HEK293T (cell line): ENCODE data around the gene MAST2.

Source experiments
- BHLHE40 ChIP-seq: fragments of 450-650 bp; IDR thresholded peaks from 2 replicates; pipeline ENCODE4 v1.6.1; 2016; ENCODE audit warnings: mild to moderate bottlenecking, moderate library complexity, borderline replicate concordance
- CTBP1 ChIP-seq: fragments of 450-650 bp; IDR thresholded peaks from 2 replicates; pipeline ENCODE4 v1.6.1; 2016; ENCODE audit warnings: borderline replicate concordance
- ELF4 ChIP-seq: fragments of 450-650 bp; IDR thresholded peaks from 2 replicates; pipeline ENCODE4 v1.6.1; 2017; ENCODE audit warnings: antibody characterized with exemption
- FOXA1 ChIP-seq: fragments of 450-650 bp; IDR thresholded peaks from 2 replicates; pipeline ENCODE4 v1.6.1; 2016; ENCODE audit warnings: mild to moderate bottlenecking
- FOXM1 ChIP-seq: fragments of 450-650 bp; IDR thresholded peaks from 2 replicates; pipeline ENCODE4 v1.6.1; 2017; ENCODE audit warnings: mild to moderate bottlenecking, borderline replicate concordance
- HDGF ChIP-seq: fragments of 450-650 bp; IDR thresholded peaks from 2 replicates; pipeline ENCODE4 v1.6.1; 2017; ENCODE audit warnings: antibody characterized with exemption, borderline replicate concordance
- L3MBTL2 ChIP-seq: fragments of 450-650 bp; conservative IDR thresholded peaks from 2 replicates; pipeline ENCODE4 v1.6.1; 2016; ENCODE audit warnings: mild to moderate bottlenecking
- LEF1 ChIP-seq: fragments of 450-650 bp; IDR thresholded peaks from 2 replicates; pipeline ENCODE4 v1.6.1; 2017; ENCODE audit warnings: mild to moderate bottlenecking, borderline replicate concordance
- NFRKB ChIP-seq: fragments of 450-650 bp; IDR thresholded peaks from 2 replicates; pipeline ENCODE4 v1.6.1; 2016; ENCODE audit warnings: mild to moderate bottlenecking, moderate library complexity
- SP1 ChIP-seq: fragments of 450-650 bp; IDR thresholded peaks from 2 replicates; pipeline ENCODE4 v1.6.1; 2017
- SUZ12 ChIP-seq: fragments of 450-650 bp; IDR thresholded peaks from 2 replicates; pipeline ENCODE4 v1.6.1; 2016; ENCODE audit warnings: mild to moderate bottlenecking
- TARDBP ChIP-seq: fragments of 450-650 bp; IDR thresholded peaks from 2 replicates; pipeline ENCODE4 v1.6.1; 2016
- ZNF384 ChIP-seq: fragments of 450-650 bp; IDR thresholded peaks from 2 replicates; pipeline ENCODE4 v1.6.1; 2016
- TF ChIP-seq, protein P1 (sequence below): fragments of 450-650 bp; IDR thresholded peaks from 2 replicates; pipeline ENCODE4 v1.6.1; 2016

DNA sequence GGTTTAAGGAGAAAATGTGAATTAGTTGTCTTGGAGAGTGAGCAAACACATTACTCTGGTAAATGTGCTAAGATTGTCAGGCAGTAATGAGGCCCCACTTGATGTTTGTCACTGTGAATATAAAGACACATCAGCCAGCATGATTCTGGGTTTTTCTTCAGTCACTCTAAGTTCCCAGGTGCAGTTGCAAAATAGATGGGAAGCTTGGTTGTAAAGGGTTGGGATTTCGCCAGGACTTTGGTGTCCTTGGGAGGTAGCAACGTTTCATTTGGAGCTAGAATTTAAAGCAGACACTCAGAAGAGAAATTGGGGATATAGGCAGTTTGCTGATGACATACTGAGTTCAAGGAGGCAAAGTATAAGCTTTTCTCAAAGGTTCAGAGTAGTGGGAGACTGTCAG is 154.3 kb downstream of the MAST2 start:
- TF ChIP-seq FOXM1 (no peak), SUZ12 (no peak), LEF1 (no peak), BHLHE40 (no peak), TARDBP (no peak), SP1 (no peak), ZNF384 (no peak), ELF4 (no peak), CTBP1 (no peak), HDGF (no peak), L3MBTL2 (no peak), NFRKB (no peak), FOXA1 (no peak)
- TF ChIP-seq, protein P1, sequence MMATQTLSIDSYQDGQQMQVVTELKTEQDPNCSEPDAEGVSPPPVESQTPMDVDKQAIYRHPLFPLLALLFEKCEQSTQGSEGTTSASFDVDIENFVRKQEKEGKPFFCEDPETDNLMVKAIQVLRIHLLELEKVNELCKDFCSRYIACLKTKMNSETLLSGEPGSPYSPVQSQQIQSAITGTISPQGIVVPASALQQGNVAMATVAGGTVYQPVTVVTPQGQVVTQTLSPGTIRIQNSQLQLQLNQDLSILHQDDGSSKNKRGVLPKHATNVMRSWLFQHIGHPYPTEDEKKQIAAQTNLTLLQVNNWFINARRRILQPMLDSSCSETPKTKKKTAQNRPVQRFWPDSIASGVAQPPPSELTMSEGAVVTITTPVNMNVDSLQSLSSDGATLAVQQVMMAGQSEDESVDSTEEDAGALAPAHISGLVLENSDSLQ: no peak
